ENCODE results near the gene PLCG1. TPM values are rescaled to one million over a fixed set of nuclear protein-coding genes. Genes with fewer than 3 reads are reported as not detected.

PLCG1 gene
- total and polyA plus RNA-seq, 4 donors, result 2.0 to 30.4 (median 16.1) TPM

DNA sequence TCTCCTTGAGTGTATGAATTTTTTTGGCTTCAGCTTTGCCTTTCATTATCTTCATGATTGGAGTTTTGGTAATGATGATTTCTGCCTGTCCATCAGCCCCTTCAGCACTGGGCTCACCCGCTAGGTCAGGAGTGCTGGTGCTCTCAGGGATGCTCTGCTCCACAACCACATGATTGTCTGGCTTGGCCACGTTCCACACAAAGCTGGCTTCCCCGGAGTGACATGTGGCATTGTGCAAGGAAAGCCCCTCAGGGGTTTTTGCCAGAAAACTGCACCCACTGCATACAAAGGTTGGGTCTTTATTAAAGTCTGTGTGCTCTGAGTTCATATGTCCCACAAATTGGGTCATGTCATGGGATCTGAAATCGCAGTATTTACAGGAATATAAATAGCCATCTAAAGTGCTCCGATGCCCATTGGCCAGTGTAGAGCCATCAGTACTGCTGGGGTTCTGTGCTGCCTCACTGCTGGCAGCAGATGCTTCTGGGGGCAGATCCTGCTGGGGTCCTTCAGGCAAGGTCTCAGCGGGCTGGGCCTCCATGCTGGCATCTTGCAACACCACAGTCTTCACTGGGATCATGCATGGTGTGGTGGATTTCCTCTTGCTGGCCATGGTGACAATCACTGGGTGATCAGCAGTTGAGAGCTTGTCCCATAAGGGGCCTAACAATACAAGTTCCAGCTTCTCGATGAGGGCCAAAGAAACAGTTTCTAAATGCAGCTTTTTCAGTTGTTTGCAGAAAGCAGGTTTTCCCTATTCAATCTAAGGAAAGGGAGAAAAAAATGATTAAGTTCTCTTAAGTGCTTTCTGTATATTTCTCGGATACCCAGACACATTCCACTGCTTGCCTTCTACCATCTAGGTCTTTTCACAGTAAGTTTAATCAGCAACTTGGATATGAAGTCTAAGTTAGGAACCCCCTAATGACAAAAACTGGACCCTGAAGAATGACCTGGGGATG lies 67.2 kb downstream of the PLCG1 start:
- WGBS, result 96% methylated on average over 8 of the region's 8 CpGs
- H3K4me3 ChIP-seq (ENCODE audit: low read depth in 1 of 3, low read length in 3 of 3), result no peak overlapping the region
- H3K36me3 ChIP-seq (ENCODE audit: control insufficient read depth in 4 of 4, insufficient read depth in 3 of 4, low read depth in 1 of 4, low read length in 3 of 4), result peaks cover 12 to 29% (median 20%) of the 10 kb centered on the region in 4 donors
- no peaks in the 10 kb centered on the region for H3K27me3 ChIP-seq (ENCODE audit: control insufficient read depth in 4 of 4, insufficient read depth in 4 of 4, low read length in 3 of 4)
- TF ChIP-seq JUND (IDR thresholded peaks at IDR 0.05) (no peak), YY1 (IDR thresholded peaks at IDR 0.05) (no peak), TAF1 (conservative IDR thresholded peaks at IDR 0.05) (no peak), GABPA (IDR thresholded peaks at IDR 0.05 in 1 of 2, conservative IDR thresholded peaks at IDR 0.05 in 1 of 2) (no peak), FOXA2 (IDR thresholded peaks at IDR 0.05) (no peak), MAX (IDR thresholded peaks at IDR 0.05) (no peak), FOXA1 (IDR thresholded peaks at IDR 0.05) (no peak), HNF4G (IDR thresholded peaks at IDR 0.05) (no peak), RAD21 (IDR thresholded peaks at IDR 0.05) (no peak), EGR1 (IDR thresholded peaks at IDR 0.05; ENCODE audit: low read depth in 2 of 2) (no peak), HNF4A (conservative IDR thresholded peaks at IDR 0.05) (no peak)
- TF ChIP-seq, protein P1, sequence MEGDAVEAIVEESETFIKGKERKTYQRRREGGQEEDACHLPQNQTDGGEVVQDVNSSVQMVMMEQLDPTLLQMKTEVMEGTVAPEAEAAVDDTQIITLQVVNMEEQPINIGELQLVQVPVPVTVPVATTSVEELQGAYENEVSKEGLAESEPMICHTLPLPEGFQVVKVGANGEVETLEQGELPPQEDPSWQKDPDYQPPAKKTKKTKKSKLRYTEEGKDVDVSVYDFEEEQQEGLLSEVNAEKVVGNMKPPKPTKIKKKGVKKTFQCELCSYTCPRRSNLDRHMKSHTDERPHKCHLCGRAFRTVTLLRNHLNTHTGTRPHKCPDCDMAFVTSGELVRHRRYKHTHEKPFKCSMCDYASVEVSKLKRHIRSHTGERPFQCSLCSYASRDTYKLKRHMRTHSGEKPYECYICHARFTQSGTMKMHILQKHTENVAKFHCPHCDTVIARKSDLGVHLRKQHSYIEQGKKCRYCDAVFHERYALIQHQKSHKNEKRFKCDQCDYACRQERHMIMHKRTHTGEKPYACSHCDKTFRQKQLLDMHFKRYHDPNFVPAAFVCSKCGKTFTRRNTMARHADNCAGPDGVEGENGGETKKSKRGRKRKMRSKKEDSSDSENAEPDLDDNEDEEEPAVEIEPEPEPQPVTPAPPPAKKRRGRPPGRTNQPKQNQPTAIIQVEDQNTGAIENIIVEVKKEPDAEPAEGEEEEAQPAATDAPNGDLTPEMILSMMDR (IDR thresholded peaks at IDR 0.05; ENCODE audit: low read depth, low read length, missing input control), result no peak
- TF ChIP-seq, protein P2, sequence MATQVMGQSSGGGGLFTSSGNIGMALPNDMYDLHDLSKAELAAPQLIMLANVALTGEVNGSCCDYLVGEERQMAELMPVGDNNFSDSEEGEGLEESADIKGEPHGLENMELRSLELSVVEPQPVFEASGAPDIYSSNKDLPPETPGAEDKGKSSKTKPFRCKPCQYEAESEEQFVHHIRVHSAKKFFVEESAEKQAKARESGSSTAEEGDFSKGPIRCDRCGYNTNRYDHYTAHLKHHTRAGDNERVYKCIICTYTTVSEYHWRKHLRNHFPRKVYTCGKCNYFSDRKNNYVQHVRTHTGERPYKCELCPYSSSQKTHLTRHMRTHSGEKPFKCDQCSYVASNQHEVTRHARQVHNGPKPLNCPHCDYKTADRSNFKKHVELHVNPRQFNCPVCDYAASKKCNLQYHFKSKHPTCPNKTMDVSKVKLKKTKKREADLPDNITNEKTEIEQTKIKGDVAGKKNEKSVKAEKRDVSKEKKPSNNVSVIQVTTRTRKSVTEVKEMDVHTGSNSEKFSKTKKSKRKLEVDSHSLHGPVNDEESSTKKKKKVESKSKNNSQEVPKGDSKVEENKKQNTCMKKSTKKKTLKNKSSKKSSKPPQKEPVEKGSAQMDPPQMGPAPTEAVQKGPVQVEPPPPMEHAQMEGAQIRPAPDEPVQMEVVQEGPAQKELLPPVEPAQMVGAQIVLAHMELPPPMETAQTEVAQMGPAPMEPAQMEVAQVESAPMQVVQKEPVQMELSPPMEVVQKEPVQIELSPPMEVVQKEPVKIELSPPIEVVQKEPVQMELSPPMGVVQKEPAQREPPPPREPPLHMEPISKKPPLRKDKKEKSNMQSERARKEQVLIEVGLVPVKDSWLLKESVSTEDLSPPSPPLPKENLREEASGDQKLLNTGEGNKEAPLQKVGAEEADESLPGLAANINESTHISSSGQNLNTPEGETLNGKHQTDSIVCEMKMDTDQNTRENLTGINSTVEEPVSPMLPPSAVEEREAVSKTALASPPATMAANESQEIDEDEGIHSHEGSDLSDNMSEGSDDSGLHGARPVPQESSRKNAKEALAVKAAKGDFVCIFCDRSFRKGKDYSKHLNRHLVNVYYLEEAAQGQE (IDR thresholded peaks at IDR 0.05), result no peak
- TF ChIP-seq, protein P3, sequence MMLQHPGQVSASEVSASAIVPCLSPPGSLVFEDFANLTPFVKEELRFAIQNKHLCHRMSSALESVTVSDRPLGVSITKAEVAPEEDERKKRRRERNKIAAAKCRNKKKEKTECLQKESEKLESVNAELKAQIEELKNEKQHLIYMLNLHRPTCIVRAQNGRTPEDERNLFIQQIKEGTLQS (IDR thresholded peaks at IDR 0.05), result no peak
- TF ChIP-seq, protein P4, sequence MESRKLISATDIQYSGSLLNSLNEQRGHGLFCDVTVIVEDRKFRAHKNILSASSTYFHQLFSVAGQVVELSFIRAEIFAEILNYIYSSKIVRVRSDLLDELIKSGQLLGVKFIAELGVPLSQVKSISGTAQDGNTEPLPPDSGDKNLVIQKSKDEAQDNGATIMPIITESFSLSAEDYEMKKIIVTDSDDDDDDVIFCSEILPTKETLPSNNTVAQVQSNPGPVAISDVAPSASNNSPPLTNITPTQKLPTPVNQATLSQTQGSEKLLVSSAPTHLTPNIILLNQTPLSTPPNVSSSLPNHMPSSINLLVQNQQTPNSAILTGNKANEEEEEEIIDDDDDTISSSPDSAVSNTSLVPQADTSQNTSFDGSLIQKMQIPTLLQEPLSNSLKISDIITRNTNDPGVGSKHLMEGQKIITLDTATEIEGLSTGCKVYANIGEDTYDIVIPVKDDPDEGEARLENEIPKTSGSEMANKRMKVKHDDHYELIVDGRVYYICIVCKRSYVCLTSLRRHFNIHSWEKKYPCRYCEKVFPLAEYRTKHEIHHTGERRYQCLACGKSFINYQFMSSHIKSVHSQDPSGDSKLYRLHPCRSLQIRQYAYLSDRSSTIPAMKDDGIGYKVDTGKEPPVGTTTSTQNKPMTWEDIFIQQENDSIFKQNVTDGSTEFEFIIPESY (IDR thresholded peaks at IDR 0.05), result no peak
- no peak overlapping the region for H3K27ac ChIP-seq (ENCODE audit: low read depth in 1 of 2, low read length in 2 of 2)
- H3K9me3 ChIP-seq (ENCODE audit: control insufficient read depth in 4 of 4, low read length in 3 of 4), result no peaks in the 10 kb centered on the region
- no peak for DNase-seq (ENCODE audit: low spot score)
- no peaks in the 10 kb centered on the region for H3K4me1 ChIP-seq (ENCODE audit: control insufficient read depth in 4 of 4, insufficient read depth in 4 of 4, low read length in 3 of 4)
- no peak overlapping the region for H3K9ac ChIP-seq (ENCODE audit: low read depth in 1 of 2, low read length in 2 of 2)

Data from liver (tissue), 9 donors.